ENCODE measurements around the gene PLSCR2.
A peak's percentile ranks its signal among the peaks of the same experiment; 100 is the strongest.

Gene PLSCR2

DNA sequence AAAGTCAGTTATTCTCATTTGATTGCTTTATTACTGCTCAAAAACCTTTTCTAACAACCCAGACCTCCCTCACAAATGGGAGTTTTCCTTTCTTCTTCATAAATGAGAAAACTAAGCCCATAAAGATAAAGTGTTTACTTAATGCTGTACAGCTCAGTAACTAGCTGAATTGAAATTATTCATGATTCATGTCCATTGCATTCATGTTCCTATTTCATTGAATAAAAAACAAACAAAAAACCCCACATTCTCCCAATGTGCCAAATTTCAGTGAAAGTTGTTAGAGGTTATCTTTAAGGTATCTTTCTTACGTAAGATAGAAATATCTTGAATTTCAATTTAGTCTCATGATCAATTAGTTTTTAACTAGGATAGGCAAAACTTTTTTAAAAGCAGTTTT, 2.8 kb downstream of the PLSCR2 start:
- H3K4me3 ChIP-seq (ENCODE audit: low read depth, low read length) = no peak overlapping the region
- H3K9me3 ChIP-seq (ENCODE audit: control insufficient read depth, insufficient read depth, low read depth, low read length) = no peaks in the 10 kb centered on the region
- no peaks in the 10 kb centered on the region for H3K4me1 ChIP-seq (ENCODE audit: control insufficient read depth, insufficient read depth, low read length)
- TF ChIP-seq WT1 (tag by site-specific recombination; IDR thresholded peaks at IDR 0.05) (0 out of 2 replicates have a peak, but pooled peaks have one; percentile 28), RBAK (tag by site-specific recombination; IDR thresholded peaks at IDR 0.05) (no peak)
- TF ChIP-seq, protein P1, sequence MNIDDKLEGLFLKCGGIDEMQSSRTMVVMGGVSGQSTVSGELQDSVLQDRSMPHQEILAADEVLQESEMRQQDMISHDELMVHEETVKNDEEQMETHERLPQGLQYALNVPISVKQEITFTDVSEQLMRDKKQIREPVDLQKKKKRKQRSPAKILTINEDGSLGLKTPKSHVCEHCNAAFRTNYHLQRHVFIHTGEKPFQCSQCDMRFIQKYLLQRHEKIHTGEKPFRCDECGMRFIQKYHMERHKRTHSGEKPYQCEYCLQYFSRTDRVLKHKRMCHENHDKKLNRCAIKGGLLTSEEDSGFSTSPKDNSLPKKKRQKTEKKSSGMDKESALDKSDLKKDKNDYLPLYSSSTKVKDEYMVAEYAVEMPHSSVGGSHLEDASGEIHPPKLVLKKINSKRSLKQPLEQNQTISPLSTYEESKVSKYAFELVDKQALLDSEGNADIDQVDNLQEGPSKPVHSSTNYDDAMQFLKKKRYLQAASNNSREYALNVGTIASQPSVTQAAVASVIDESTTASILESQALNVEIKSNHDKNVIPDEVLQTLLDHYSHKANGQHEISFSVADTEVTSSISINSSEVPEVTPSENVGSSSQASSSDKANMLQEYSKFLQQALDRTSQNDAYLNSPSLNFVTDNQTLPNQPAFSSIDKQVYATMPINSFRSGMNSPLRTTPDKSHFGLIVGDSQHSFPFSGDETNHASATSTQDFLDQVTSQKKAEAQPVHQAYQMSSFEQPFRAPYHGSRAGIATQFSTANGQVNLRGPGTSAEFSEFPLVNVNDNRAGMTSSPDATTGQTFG (tag by site-specific recombination; IDR thresholded peaks at IDR 0.05; ENCODE audit: borderline replicate concordance) = no peak
- CTCF ChIA-PET = no interaction called here
- H3K36me3 ChIP-seq (ENCODE audit: control insufficient read depth in 2 of 2, insufficient read depth in 1 of 2, low read length in 2 of 2) = no peaks in the 10 kb centered on the region
- no peak overlapping the region for H3K27ac ChIP-seq (ENCODE audit: extremely low read depth, low read depth, low read length)
- POLR2A ChIA-PET = no interaction called here

DNA sequence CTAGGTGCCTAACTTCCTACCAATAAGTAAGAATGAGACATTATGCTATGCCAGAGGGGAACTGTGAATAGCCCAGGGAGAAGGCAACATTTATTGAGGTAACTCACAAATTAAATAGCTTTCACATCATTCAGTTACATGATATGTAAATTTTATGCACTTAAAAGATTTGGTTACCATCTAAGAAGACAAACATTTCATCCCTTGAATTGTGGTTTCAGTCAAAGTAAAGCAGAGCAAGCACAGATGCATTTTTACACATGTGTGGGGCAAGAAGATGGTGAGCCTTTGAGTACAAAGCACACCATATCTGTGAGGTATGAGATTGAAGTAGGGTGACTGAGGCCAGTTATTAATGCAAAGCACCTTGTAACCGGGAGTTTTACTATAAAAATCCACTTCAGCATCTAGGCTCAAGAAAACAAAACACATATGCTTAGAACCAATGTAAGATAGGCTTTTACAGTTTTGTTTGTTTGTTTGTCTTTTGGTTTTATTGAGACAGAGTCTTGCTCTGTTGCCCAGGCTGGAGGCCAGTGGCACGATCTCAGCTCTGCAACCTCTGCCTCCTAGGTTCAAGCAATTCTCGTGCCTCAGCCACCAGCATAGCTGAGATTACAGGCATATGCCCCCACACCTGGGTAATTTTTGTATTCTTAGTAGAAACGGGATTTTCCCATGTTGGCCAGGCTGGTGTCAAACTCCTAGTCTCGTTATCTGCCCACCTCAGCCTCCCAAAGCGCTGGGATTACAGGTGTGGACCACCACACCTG, 3.5 kb downstream of the PLSCR2 start:
- Histone ChIP-seq H3K36me3 (ENCODE audit: control insufficient read depth in 2 of 2, insufficient read depth in 1 of 2, low read length in 2 of 2) (no peaks in the 10 kb centered on the region), H3K27ac (ENCODE audit: extremely low read depth, low read depth, low read length) (no peak overlapping the region), H3K9me3 (ENCODE audit: control insufficient read depth, insufficient read depth, low read depth, low read length) (no peaks in the 10 kb centered on the region), H3K4me1 (ENCODE audit: control insufficient read depth, insufficient read depth, low read length) (no peaks in the 10 kb centered on the region), H3K4me3 (ENCODE audit: low read depth, low read length) (no peak overlapping the region)
- POLR2A ChIA-PET = interaction anchor here (0.6 kb wide), 1 partner anchor 816 kb away, joined by 3 read pairs; no protein-coding TSS in a partner anchor
- CTCF ChIA-PET = no interaction called here
- no peak for TF ChIP-seq ZSCAN30 (tag by site-specific recombination; IDR thresholded peaks at IDR 0.05)
- no peak for TF ChIP-seq HOXD13 (CRISPR knock-in tag; IDR thresholded peaks at IDR 0.05; ENCODE audit: borderline replicate concordance)
- no peak for TF ChIP-seq ZBTB17 (tag by site-specific recombination; IDR thresholded peaks at IDR 0.05)
- no peak for TF ChIP-seq ZNF423 (tag by site-specific recombination; IDR thresholded peaks at IDR 0.05)
- TF ChIP-seq, protein P2, sequence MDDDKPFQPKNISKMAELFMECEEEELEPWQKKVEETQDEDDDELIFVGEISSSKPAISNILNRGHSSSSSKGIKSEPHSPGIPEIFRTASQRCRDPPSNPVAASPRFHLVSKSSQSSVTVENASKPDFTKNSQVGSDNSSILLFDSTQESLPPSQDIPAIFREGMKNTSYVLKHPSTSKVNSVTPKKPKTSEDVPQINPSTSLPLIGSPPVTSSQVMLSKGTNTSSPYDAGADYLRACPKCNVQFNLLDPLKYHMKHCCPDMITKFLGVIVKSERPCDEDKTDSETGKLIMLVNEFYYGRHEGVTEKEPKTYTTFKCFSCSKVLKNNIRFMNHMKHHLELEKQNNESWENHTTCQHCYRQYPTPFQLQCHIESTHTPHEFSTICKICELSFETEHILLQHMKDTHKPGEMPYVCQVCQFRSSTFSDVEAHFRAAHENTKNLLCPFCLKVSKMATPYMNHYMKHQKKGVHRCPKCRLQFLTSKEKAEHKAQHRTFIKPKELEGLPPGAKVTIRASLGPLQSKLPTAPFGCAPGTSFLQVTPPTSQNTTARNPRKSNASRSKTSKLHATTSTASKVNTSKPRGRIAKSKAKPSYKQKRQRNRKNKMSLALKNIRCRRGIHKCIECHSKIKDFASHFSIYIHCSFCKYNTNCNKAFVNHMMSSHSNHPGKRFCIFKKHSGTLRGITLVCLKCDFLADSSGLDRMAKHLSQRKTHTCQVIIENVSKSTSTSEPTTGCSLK (tag by site-specific recombination; IDR thresholded peaks at IDR 0.05) = no peak
- TF ChIP-seq ZNF585B (tag by site-specific recombination; IDR thresholded peaks at IDR 0.05) = no peak
- TF ChIP-seq ZNF548 (tag by site-specific recombination; IDR thresholded peaks at IDR 0.05) = no peak
- no peak for TF ChIP-seq OVOL3 (tag by site-specific recombination; IDR thresholded peaks at IDR 0.05)
- no peak for TF ChIP-seq SP7 (tag by site-specific recombination; IDR thresholded peaks at IDR 0.05)
- TF ChIP-seq ZFP3 (tag by site-specific recombination; IDR thresholded peaks at IDR 0.05; ENCODE audit: low read depth) = no peak

DNA sequence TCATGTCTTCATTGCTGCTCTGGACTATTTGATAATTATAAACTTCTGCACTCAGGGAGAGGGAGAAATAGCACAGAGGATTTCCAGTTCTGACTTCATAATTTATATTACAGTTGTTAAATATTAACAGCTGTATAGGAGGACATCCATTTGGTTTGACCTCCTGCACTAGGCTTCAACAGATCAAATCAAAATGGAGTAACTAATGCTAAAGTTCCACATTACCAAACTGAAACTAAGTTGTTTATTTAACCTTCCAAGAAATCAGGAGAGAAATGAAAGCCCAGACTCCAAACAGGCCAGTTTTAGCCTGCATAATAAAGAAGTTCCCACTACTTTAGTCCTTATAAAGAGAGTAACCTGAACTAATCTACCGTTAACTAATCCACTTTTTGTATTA, 4.6 kb downstream of the PLSCR2 start:
- TF ChIP-seq ZNF571 (tag by site-specific recombination; IDR thresholded peaks at IDR 0.05) (no peak), KLF16 (tag by site-specific recombination; IDR thresholded peaks at IDR 0.05) (no peak), ZNF394 (tag by site-specific recombination; IDR thresholded peaks at IDR 0.05; ENCODE audit: borderline replicate concordance) (no peak), ZNF830 (tag by site-specific recombination; IDR thresholded peaks at IDR 0.05; ENCODE audit: low read depth) (no peak), FEZF1 (tag by site-specific recombination; IDR thresholded peaks at IDR 0.05) (no peak), ZNF404 (tag by site-specific recombination; IDR thresholded peaks at IDR 0.05) (no peak), ZNF660 (tag by site-specific recombination; IDR thresholded peaks at IDR 0.05) (no peak), GLI4 (tag by site-specific recombination; IDR thresholded peaks at IDR 0.05) (no peak), ZFP37 (tag by site-specific recombination; IDR thresholded peaks at IDR 0.05) (no peak), ZNF426 (tag by site-specific recombination; IDR thresholded peaks at IDR 0.05) (no peak), ZNF626 (tag by site-specific recombination; IDR thresholded peaks at IDR 0.05) (no peak), ZNF473 (tag by site-specific recombination; IDR thresholded peaks at IDR 0.05) (no peak)
- TF ChIP-seq, protein P1 (tag by site-specific recombination; IDR thresholded peaks at IDR 0.05; ENCODE audit: borderline replicate concordance) = no peak
- H3K4me3 ChIP-seq (ENCODE audit: low read depth, low read length) = no peak overlapping the region
- H3K9me3 ChIP-seq (ENCODE audit: control insufficient read depth, insufficient read depth, low read depth, low read length) = no peaks in the 10 kb centered on the region
- H3K4me1 ChIP-seq (ENCODE audit: control insufficient read depth, insufficient read depth, low read length) = no peaks in the 10 kb centered on the region
- ChIA-PET CTCF (no interaction called here), POLR2A (no interaction called here)
- H3K36me3 ChIP-seq (ENCODE audit: control insufficient read depth in 2 of 2, insufficient read depth in 1 of 2, low read length in 2 of 2) = no peaks in the 10 kb centered on the region
- no peak overlapping the region for H3K27ac ChIP-seq (ENCODE audit: extremely low read depth, low read depth, low read length)
